SIG-M5 (cell line): ENCODE results near the gene LYPLAL1.
A peak's percentile ranks its signal among the peaks of the same experiment; 100 is the strongest.

Experiments
- DNase-seq: peaks from one replicate; lab custom pipeline; 2025; lab: John Stamatoyannopoulos, UW

Gene LYPLAL1

DNA sequence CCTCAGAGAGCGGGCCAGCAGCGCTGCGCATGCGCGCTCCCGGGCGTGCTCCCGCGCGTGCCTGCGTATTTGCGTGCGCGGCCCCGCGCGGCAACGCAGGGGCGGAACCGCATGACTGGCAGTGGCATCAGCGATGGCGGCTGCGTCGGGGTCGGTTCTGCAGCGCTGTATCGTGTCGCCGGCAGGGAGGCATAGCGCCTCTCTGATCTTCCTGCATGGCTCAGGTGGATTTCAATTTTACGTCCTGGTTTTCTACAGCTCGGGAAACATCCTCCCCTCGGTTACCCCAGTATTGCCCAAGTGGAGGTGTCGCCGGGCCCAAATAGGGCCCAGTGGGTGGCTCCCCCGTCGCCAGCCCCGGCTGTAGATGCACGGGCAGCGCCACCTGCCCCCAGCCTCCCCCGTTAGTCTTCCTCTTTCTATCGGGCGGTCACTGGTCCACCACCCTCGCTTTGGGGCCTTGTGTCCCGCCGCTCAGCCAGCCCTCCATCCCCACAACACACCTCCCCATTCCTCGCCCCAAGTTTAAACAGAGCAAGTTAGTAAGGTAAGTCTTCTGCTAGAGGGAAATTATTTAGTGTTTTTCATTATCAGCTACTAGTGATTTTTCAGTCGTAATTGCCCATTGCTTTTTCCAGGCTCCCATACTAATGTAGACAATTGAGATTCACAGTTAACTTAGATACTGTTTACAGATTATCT is at the start of gene LYPLAL1:
LYPLAL1 (plus strand) TSS at position 121 of the 702 bp plus-strand sequence; CDS start at position 134, 13 bp downstream.
- DNase-seq, result peak; percentile 40

DNA sequence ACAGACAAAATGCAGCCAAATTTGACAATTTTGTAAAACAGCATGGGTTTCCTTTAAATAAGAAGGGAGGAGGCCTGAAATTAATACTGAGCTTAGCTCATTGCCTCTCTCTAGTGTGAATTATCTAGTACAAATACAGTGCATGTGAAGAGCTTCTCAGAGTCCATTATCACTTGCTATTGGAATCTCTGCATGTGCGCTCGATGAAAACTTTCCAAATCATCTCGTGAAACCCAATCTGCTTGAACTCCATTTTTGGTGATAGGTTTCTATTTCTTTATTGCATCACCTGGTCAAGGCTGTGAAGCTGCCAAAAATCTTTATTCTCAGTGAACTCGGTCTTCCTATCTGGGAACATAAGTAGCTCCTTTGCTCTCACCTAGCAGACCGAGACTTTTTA is 49.5 kb upstream of the LYPLAL1 start:
- DNase-seq, result no peak

- DNase-seq, result no peak
Observed at GRCh38 chr1:219125342-219125741, 48.3 kb upstream of the LYPLAL1 start.

DNA sequence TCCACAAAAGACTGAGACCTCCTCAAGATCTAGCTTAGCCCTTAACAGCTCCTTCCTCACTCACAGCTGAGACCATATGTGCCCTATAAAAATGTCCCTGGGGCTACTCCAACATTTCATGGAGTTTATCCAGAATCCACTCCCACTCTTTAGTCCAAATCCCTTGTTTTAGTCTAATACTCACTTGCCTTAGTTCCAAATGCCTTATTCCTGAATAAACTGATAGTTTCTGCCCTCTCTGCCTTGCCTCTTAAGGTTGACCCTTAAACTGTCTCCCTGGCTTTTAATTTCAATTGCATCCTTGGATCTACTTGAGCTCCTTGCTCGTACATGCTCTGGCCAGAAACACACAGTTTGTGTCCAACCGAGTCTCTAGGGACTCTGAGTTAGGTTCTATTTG is 47.3 kb upstream of the LYPLAL1 start:
- no peak for DNase-seq

GRCh38 chr1:219128957-219129356 is 44.7 kb upstream of the LYPLAL1 start:
- no peak for DNase-seq

DNA sequence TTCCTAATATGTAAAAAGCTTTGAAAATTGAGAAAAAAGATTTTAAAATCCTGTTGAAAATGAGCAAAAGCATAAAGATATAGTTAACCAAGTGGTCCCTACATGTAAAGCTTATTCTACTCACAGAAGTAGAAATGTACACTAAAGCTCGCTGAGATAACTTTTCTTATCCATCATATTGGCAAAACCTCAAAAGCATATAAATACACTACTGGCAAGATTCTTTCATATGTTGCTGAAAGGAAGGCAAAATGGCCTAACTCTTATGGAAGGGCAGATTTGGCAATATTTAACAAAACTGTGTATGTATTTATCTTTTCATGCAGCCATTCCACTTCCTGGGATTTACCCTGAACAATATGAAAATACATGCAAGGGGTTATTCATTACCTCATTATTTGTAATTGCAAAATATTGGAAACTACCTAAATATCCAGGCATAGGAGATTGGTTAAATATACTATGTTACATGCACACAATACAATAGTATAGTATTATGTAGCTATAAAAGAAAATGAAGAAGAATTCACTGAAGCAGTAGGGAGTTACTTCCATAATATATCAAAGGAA is 43.2 kb upstream of the LYPLAL1 start:
- DNase-seq, result no peak

- DNase-seq, result no peak
Observed at GRCh38 chr1:219132939-219133338, 40.7 kb upstream of the LYPLAL1 start.

- DNase-seq, result no peak
Observed at GRCh38 chr1:219138747-219139146, 34.9 kb upstream of the LYPLAL1 start.

DNA sequence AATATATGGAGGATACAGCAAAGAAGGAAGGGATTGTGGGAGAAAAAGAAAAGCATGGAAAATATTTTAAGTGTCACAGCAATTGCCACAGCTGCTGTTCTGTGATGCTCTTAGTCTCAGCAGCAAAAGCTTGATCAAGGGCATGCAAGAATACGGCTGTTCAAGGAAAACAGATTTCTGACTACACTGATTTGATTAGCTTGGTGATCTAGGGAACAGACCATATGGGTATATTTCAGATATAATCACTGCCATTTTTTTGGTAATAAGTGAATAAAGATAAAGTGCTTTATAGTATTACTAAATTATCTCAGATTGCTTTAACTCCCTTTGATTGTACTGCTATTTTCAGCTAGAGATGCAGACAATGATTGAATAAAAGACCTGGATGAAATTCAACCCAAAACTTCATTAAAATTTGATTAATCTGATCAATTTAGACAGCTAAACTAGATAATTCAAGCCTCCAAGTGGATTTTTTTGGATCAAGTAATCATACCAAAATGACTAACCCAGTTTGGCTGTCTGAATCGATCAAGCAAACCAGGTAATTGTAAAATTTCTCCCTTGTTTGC is 33.3 kb upstream of the LYPLAL1 start:
- DNase-seq, result no peak

- DNase-seq, result no peak
Observed at GRCh38 chr1:219143735-219144134, 29.9 kb upstream of the LYPLAL1 start.

DNA sequence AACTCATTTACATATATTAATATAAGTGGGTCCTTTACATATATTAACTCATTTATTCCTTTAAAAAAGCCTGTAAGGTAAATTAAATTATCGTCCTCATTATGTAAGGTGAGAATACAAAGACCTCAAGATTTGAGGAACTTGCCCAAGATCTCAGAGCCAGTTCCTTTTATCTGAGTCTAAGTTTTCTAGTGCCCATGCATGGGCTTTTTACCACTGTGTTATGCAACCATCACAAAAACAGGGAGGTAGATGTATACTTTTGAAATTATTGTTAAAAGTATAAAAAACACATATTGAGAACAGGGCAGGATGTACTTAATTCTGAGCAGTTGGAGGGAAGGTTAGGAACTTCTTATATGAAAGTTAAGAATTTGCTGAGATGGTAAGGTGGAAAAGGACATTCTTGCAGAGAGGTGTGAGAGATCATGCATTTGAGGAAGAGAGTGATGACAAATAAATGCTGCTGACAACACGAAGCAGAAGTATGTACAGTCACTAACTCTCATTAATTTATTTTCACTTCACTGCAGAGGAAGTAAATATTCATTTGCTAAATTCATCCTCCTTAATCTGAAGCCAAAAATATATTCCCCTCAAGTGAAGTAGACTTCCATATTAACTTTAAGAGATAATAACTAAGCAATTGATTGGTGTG is 28.9 kb upstream of the LYPLAL1 start:
- DNase-seq, result peak; percentile 78

GRCh38 chr1:219147571-219148019 is 26.1 kb upstream of the LYPLAL1 start:
- DNase-seq, result no peak

DNA sequence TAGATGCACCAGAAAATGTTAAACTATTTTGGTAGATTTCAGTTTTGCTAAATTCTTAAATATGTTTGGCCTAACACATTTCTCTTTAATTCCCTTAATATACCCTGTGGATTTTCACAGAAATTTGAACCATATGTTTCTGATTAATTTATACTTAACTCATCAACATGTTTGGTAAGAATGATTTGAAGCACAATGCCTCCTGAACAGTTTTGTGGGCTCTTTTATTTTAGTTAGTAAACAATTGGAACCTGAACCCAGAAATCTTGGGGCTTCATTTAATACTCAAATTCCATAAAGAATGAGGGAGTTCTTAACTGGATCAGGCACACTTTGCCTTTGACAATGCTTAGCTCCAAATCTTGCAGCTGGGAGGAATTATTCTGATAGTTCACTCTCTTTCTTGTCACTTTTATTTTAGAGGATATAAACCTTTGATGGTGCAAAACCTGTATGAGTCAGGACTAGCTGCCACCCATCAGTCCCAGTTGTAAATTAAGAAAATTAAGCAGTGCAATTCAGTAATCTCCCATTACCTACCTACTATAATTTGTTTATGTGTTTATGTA is 24.6 kb upstream of the LYPLAL1 start:
- no peak for DNase-seq

GRCh38 chr1:219149953-219150352 is 23.7 kb upstream of the LYPLAL1 start:
- DNase-seq, result no peak

DNA sequence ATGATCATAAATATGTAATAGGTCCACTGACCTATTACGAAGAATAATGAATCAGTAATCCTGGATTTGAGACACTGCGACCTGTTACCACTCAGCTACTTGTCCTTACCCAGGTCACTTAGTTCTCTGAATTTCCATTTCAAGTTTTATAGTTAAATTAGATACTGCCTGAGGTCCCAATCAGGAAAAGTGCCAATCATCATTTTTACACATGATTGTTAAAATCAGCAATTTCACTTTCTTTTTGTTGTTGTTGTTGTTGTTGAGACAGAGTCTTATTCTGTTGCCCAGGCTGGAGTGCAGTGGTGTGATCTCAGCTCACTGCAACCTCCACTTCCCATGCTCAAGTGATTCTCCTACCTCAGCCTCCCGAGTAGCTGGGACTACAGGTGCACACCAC is 22.8 kb upstream of the LYPLAL1 start:
- no peak for DNase-seq

DNA sequence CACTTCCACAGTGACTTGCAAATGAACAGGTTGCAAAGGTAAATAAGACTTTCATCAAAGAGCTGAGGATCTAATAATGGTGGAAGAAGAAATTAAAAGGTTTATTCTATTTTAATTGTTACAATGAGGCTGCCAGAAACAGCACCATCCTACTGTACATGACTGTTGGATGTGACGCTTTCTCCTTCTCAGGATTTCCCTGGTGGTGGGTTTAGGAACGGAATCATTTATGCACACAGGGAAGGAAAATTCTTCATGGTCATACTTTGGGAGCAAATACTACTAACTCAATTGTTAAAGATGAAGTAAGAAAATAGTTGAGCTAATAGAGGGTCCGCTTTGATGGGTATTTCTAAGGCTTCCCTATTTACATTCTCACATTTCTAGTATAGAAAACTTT is 22.2 kb upstream of the LYPLAL1 start:
- no peak for DNase-seq

GRCh38 chr1:219152751-219153150 is 20.9 kb upstream of the LYPLAL1 start:
- DNase-seq, result no peak

GRCh38 chr1:219153723-219154122 is 20.0 kb upstream of the LYPLAL1 start:
- DNase-seq, result no peak

- no peak for DNase-seq
Observed at GRCh38 chr1:219155135-219155534, 18.5 kb upstream of the LYPLAL1 start.

GRCh38 chr1:219159946-219160645 is 13.6 kb upstream of the LYPLAL1 start:
- no peak for DNase-seq

DNA sequence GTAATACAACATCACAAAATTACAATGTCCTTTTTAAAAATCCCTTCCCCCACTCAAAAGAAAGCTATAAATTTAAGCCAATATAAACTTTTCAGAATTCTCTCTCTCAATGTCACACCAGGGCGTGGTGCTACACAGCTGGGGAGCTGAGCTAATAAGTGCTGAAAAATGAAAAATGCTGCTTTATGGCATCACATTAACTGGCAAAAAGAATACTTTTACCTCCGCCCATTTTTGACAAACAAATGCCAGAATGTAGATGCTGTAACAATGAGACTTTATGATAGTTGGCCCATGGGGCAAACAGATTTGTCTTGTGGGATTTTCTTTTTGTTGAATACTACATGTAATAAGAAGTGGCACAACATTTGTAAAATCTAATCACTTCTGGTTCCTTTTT is 12.7 kb upstream of the LYPLAL1 start:
- no peak for DNase-seq

DNA sequence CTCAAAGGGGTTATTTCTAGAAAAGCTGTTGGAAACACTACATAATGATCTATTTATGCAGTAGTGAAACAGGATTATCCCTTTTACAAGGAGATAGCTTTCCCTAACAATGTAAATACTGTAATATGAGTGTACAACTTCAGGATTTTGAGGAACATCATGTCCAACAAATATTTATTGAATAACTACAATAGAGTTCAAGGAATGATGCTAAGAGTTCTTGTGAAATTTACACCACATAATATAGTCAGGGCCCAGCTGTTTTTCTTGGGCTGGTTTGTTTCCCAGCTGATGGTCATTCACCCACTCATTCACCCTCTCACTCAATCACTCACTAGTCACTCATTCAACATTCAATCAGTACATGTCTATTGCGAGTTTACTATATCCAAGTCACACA is 12.3 kb upstream of the LYPLAL1 start:
- DNase-seq, result no peak
